Spleen (tissue), 3 donors: ENCODE measurements around the gene VWF.

Experiments used
- POLR2A ChIP-seq, 3 donors: fragments of 450-650 bp; IDR thresholded peaks; one replicate each; pipeline ENCODE4 v1.5.1; 2017; ENCODE audit warnings: antibody characterized with exemption in 3 of 3, mild to moderate bottlenecking in 1 of 3
- POLR2AphosphoS5 ChIP-seq, 3 donors: sonication (generic); formaldehyde crosslinking; IDR thresholded peaks; one replicate each; pipeline ENCODE4 v1.5.1; 2017; ENCODE audit warnings: antibody characterized with exemption in 3 of 3

- TF ChIP-seq POLR2A (IDR thresholded peaks at IDR 0.05), result no peak
- no peak for TF ChIP-seq POLR2AphosphoS5 (IDR thresholded peaks at IDR 0.05)
These were observed 39.5 kb downstream of the VWF start for GRCh38 chr12:6084969-6085450.
